ENCODE results near the gene HIGD1C. TPM values are rescaled to one million over a fixed set of nuclear protein-coding genes. Genes with fewer than 3 reads are reported as not detected.
A peak's percentile ranks its signal among the peaks of the same experiment; 100 is the strongest.

The HIGD1C gene
- total and polyA plus RNA-seq, 2 experiments from 2014 or later: not detected

- TF ChIP-seq EZH2 (IDR thresholded peaks at IDR 0.05; ENCODE audit: insufficient read depth, poor library complexity, severe bottlenecking) (no peak), EZH2phosphoT487 (IDR thresholded peaks at IDR 0.05; ENCODE audit: insufficient read depth, low read depth) (no peak)
- H2AFZ ChIP-seq: no peak overlapping the region
- no peak overlapping the region for H3K4me3 ChIP-seq
- H3K4me1 ChIP-seq (ENCODE audit: insufficient read depth): no peaks in the 10 kb centered on the region
- in situ Hi-C loops (cut with MboI): no loop called here
- no peaks in the 10 kb centered on the region for H3F3A ChIP-seq (ENCODE audit: insufficient read depth)
- no peaks in the 10 kb centered on the region for H3K27me3 ChIP-seq (replicated peaks; ENCODE audit: insufficient read depth)
- H3K4me2 ChIP-seq (ENCODE audit: unreplicated experiment): no peak overlapping the region
- H3K36me3 ChIP-seq (ENCODE audit: low read depth): no peaks in the 10 kb centered on the region
- H3K9ac ChIP-seq: no peak overlapping the region
- WGBS, 2 experiments (ENCODE audit: low coverage in 1 of 2, low lambda C conversion rate in 2 of 2, missing lambda C conversion rate in 2 of 2): 94 to 99% methylated on average over 4 of the region's 4 CpGs
- no peaks in the 10 kb centered on the region for H3K9me2 ChIP-seq (ENCODE audit: insufficient read depth)
- DNase-seq: no peak
- no peaks in the 10 kb centered on the region for H4K20me1 ChIP-seq (ENCODE audit: insufficient read depth)
- H3K9me3 ChIP-seq (ENCODE audit: low read depth): no peaks in the 10 kb centered on the region
- no peak overlapping the region for H3K27ac ChIP-seq
- H3K79me2 ChIP-seq (ENCODE audit: insufficient read depth): no peaks in the 10 kb centered on the region
These were observed 9.4 kb downstream of the HIGD1C start for GRCh38 chr12:50961708-50962107.

DNA sequence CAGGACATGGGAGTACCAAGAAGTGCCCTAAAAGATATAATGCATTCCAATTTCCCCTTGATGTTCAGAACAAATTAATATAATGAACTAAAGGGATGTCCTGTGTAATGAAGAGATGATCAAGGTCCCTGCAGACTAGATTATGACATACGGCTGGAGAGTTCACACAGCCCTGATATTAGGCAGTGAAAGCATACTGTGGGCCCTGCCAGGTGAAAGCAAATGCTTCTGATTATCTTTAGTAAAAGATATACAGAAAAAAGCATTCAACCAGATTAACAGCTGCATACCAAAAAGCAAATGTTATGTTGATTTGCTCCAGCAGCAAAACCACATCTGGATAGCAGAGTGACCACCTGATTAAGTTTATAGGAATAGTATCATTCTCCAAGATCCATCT, 12.1 kb downstream of the HIGD1C start:
- Histone ChIP-seq H3K27ac (no peak overlapping the region), H3K36me3 (ENCODE audit: low read depth) (no peaks in the 10 kb centered on the region), H3K4me3 (no peak overlapping the region), H3K27me3 (replicated peaks; ENCODE audit: insufficient read depth) (no peaks in the 10 kb centered on the region), H3K4me1 (ENCODE audit: insufficient read depth) (no peaks in the 10 kb centered on the region), H3K79me2 (ENCODE audit: insufficient read depth) (no peaks in the 10 kb centered on the region), H2AFZ (no peak overlapping the region), H3K9me3 (ENCODE audit: low read depth) (no peaks in the 10 kb centered on the region), H3K9ac (no peak overlapping the region), H3K4me2 (ENCODE audit: unreplicated experiment) (no peak overlapping the region), H4K20me1 (ENCODE audit: insufficient read depth) (no peaks in the 10 kb centered on the region), H3K9me2 (ENCODE audit: insufficient read depth) (no peaks in the 10 kb centered on the region), H3F3A (ENCODE audit: insufficient read depth) (no peaks in the 10 kb centered on the region)
- no peak for TF ChIP-seq EZH2 (IDR thresholded peaks at IDR 0.05; ENCODE audit: insufficient read depth, poor library complexity, severe bottlenecking)
- no peak for TF ChIP-seq EZH2phosphoT487 (IDR thresholded peaks at IDR 0.05; ENCODE audit: insufficient read depth, low read depth)
- WGBS, 2 experiments (ENCODE audit: low coverage in 1 of 2, low lambda C conversion rate in 2 of 2, missing lambda C conversion rate in 2 of 2): 93 to 96% methylated on average over 1 of the region's 1 CpG
- in situ Hi-C loops (cut with MboI): no loop called here
- DNase-seq: no peak

GRCh38 chr12:50971946-50972345, 19.6 kb downstream of the HIGD1C start:
- no peaks in the 10 kb centered on the region for H3K79me2 ChIP-seq (ENCODE audit: insufficient read depth)
- H3K4me1 ChIP-seq (ENCODE audit: insufficient read depth): 0 out of 2 replicates have a peak, but pooled peaks cover 4% of the 10 kb centered on the region
- no peaks in the 10 kb centered on the region for H3K36me3 ChIP-seq (ENCODE audit: low read depth)
- no peak overlapping the region for H3K4me3 ChIP-seq
- in situ Hi-C loops (cut with MboI): no loop called here
- H4K20me1 ChIP-seq (ENCODE audit: insufficient read depth): no peaks in the 10 kb centered on the region
- TF ChIP-seq EZH2phosphoT487 (IDR thresholded peaks at IDR 0.05; ENCODE audit: insufficient read depth, low read depth): no peak
- TF ChIP-seq EZH2 (IDR thresholded peaks at IDR 0.05; ENCODE audit: insufficient read depth, poor library complexity, severe bottlenecking): no peak
- H3K9ac ChIP-seq: no peak overlapping the region
- H3K27ac ChIP-seq: no peak overlapping the region
- no peak overlapping the region for H3K4me2 ChIP-seq (ENCODE audit: unreplicated experiment)
- H3K27me3 ChIP-seq (replicated peaks; ENCODE audit: insufficient read depth): no peaks in the 10 kb centered on the region
- no peaks in the 10 kb centered on the region for H3K9me2 ChIP-seq (ENCODE audit: insufficient read depth)
- peaks cover 8% of the 10 kb centered on the region; the same call in 1 of the 2 replicates for H3F3A ChIP-seq (ENCODE audit: insufficient read depth)
- peaks cover 2% of the 10 kb centered on the region for H3K9me3 ChIP-seq (ENCODE audit: low read depth)
- no peak overlapping the region for H2AFZ ChIP-seq
- peak; percentile 59 for DNase-seq

GRCh38 chr12:50979369-50980052, 27.2 kb downstream of the HIGD1C start:
- peaks cover 8% of the 10 kb centered on the region for H3F3A ChIP-seq (ENCODE audit: insufficient read depth)

More at GRCh38 chr12:50979369-50980052, 27.2 kb downstream of the HIGD1C start:
- 0 out of 2 replicates have a peak, but pooled peaks cover 2% of the 10 kb centered on the region for H3K36me3 ChIP-seq (ENCODE audit: low read depth)
- no peak for TF ChIP-seq EZH2 (IDR thresholded peaks at IDR 0.05; ENCODE audit: insufficient read depth, poor library complexity, severe bottlenecking)
- H3K79me2 ChIP-seq (ENCODE audit: insufficient read depth): no peaks in the 10 kb centered on the region
- no peak for DNase-seq
- H3K9me2 ChIP-seq (ENCODE audit: insufficient read depth): no peaks in the 10 kb centered on the region
- H3K4me3 ChIP-seq: no peak overlapping the region
- H3K9me3 ChIP-seq (ENCODE audit: low read depth): no peaks in the 10 kb centered on the region
- H3K27ac ChIP-seq: no peak overlapping the region
- in situ Hi-C loops (cut with MboI): no loop called here
- WGBS, 2 experiments (ENCODE audit: low coverage in 1 of 2, low lambda C conversion rate in 2 of 2, missing lambda C conversion rate in 2 of 2): 87 to 89% methylated on average over 6 of the region's 6 CpGs
- H3K4me2 ChIP-seq (ENCODE audit: unreplicated experiment): no peak overlapping the region
- H3K27me3 ChIP-seq (replicated peaks; ENCODE audit: insufficient read depth): no peaks in the 10 kb centered on the region
- no peak overlapping the region for H2AFZ ChIP-seq
- H4K20me1 ChIP-seq (ENCODE audit: insufficient read depth): no peaks in the 10 kb centered on the region
- peaks cover 6% of the 10 kb centered on the region for H3K4me1 ChIP-seq (ENCODE audit: insufficient read depth)
- no peak overlapping the region for H3K9ac ChIP-seq

Data from GM23248 (cell line).